Endometrial microvascular endothelial cells (primary cell): Measurements from ENCODE around the gene CDCA7L. TPM values are rescaled to one million over a fixed set of nuclear protein-coding genes. Genes with fewer than 3 reads are reported as not detected.
"Not testable (repeated sequence)": the region's sequence is repeated elsewhere in the genome, so short reads cannot be mapped to it uniquely, and the experiment has no call there.

Experiments
- in situ Hi-C: cut with HindIII; loops from 2 replicates; pipeline ENCODE4 v1.10.0; 2017; ENCODE audit warnings: low sequenced_read_pairs, low pct_unique_long_range_greater_than_20kb; ENCODE audit errors: inconsistent ontology term
- total RNA-seq: library from RNA; depleted of rRNA; stranded (reverse); fragments of >200 nt; gene quantifications from one replicate; pipeline ENCODE4 v1.2.3, GENCODE V29; 2015; ENCODE audit errors: inconsistent ontology term

CDCA7L gene
- total RNA-seq, 1 donor from 2014 or later = 51.0 TPM

- in situ Hi-C loops = no loop called here
Observed at GRCh38 chr7:21912931-21913780, 32.5 kb downstream of the CDCA7L start.

GRCh38 chr7:21912305-21912704, 33.4 kb downstream of the CDCA7L start:
- in situ Hi-C loops = no loop called here

GRCh38 chr7:21911341-21911875, 34.3 kb downstream of the CDCA7L start:
- in situ Hi-C loops = no loop called here

- in situ Hi-C loops = no loop called here
Observed at GRCh38 chr7:21910253-21910652, 35.4 kb downstream of the CDCA7L start.

GRCh38 chr7:21908746-21909145, 37.0 kb downstream of the CDCA7L start:
- in situ Hi-C loops = no loop called here

- in situ Hi-C loops = no loop called here
Observed at GRCh38 chr7:21903020-21903786, 42.5 kb downstream of the CDCA7L start.

GRCh38 chr7:21902240-21902639, 43.5 kb downstream of the CDCA7L start:
- in situ Hi-C loops = no loop called here

GRCh38 chr7:21898265-21898930, 47.3 kb downstream of the CDCA7L start:
- in situ Hi-C loops = no loop called here

GRCh38 chr7:21893401-21893800, 52.3 kb downstream of the CDCA7L start:
- in situ Hi-C loops = no loop called here

GRCh38 chr7:21891291-21891690, 54.4 kb downstream of the CDCA7L start:
- in situ Hi-C loops = no loop called here

- in situ Hi-C loops = no loop called here
Observed at GRCh38 chr7:21887779-21888178, 57.9 kb downstream of the CDCA7L start.

- in situ Hi-C loops = no loop called here
Observed at GRCh38 chr7:21887353-21887752, 58.3 kb downstream of the CDCA7L start.

GRCh38 chr7:21886396-21886795, 59.3 kb downstream of the CDCA7L start:
- in situ Hi-C loops = no loop called here

- in situ Hi-C loops = no loop called here
Observed at GRCh38 chr7:21884496-21884895, 61.2 kb downstream of the CDCA7L start.

GRCh38 chr7:21883501-21883900, 62.2 kb downstream of the CDCA7L start:
- in situ Hi-C loops = not testable (repeated sequence)

- in situ Hi-C loops = no loop called here
Observed at GRCh38 chr7:21883069-21883468, 62.6 kb downstream of the CDCA7L start.

GRCh38 chr7:21869785-21870402, 75.8 kb downstream of the CDCA7L start:
- in situ Hi-C loops = no loop called here

GRCh38 chr7:21868576-21868850, 77.2 kb downstream of the CDCA7L start:
- in situ Hi-C loops = no loop called here
